Osteocyte (in vitro differentiated cells): ENCODE results near the gene CACNA2D1. TPM values are rescaled to one million over a fixed set of nuclear protein-coding genes. Genes with fewer than 3 reads are reported as not detected.
A peak's percentile ranks its signal among the peaks of the same experiment; 100 is the strongest.

Source experiments
- DNase-seq: peaks from one replicate; pipeline ENCODE4 v3.0.0; 2021; ENCODE audit warnings: mixed read lengths; ENCODE audit not compliant: unreplicated experiment; ENCODE audit errors: extremely low spot score
- H3K27ac Mint-ChIP-seq: one replicate; pipeline ENCODE4 v1.8.0; 2021; ENCODE audit warnings: mild to moderate bottlenecking, mixed read lengths; ENCODE audit not compliant: unreplicated experiment
- H3K27me3 Mint-ChIP-seq: one replicate; pipeline ENCODE4 v1.8.0; 2021; ENCODE audit warnings: mixed read lengths; ENCODE audit not compliant: unreplicated experiment
- H3K36me3 Mint-ChIP-seq: one replicate; pipeline ENCODE4 v1.8.0; 2021; ENCODE audit warnings: mixed read lengths; ENCODE audit not compliant: unreplicated experiment
- H3K4me1 Mint-ChIP-seq: one replicate; pipeline ENCODE4 v1.8.0; 2021; ENCODE audit warnings: mixed read lengths; ENCODE audit not compliant: unreplicated experiment
- H3K4me3 Mint-ChIP-seq: one replicate; pipeline ENCODE4 v1.8.0; 2021; ENCODE audit warnings: mild to moderate bottlenecking, moderate library complexity, mixed read lengths; ENCODE audit not compliant: unreplicated experiment
- H3K9me3 Mint-ChIP-seq: one replicate; pipeline ENCODE4 v1.8.0; 2021; ENCODE audit warnings: mixed read lengths; ENCODE audit not compliant: unreplicated experiment
- CTCF ChIP-seq: fragments of 200-600 bp; sonication (generic); IDR thresholded peaks from 2 replicates; pipeline ENCODE4 v1.5.0; 2021; ENCODE audit warnings: antibody characterized with exemption, mild to moderate bottlenecking, moderate library complexity
- long read RNA-seq: library from polyadenylated mRNA; unstranded; transcript quantifications from one replicate; pipeline ENCODE4 v2.0.0, GENCODE V29; 2021
- total RNA-seq: library from RNA; stranded (reverse); gene quantifications from 2 replicates; pipeline ENCODE4 v1.2.1, GENCODE V29; 2021

CACNA2D1 gene
- total RNA-seq = 24.3 and 25.2 TPM in 2 replicates
- long read RNA-seq, partial matches to known transcripts = 8 of 19 reads
- long read RNA-seq, other reads (novel, unspliced or antisense) = 11 of 19 reads

GRCh38 chr7:82443547-82444219 is at the start of gene CACNA2D1:
TSS of gene CACNA2D1 (minus strand) at chr7:82443777.
- Mint-ChIP-seq H3K27me3 (no peaks in the 10 kb centered on the region), H3K4me1 (peaks cover 22% of the 10 kb centered on the region), H3K36me3 (peaks cover 3% of the 10 kb centered on the region), H3K9me3 (no peaks in the 10 kb centered on the region), H3K27ac (peak within 1 kb of the TSS; percentile 77), H3K4me3 (peak within 1 kb of the TSS; percentile 85)
- no peak for TF ChIP-seq CTCF
- DNase-seq = peak; percentile 90

GRCh38 chr7:82481499-82482097 is 38.0 kb upstream of the CACNA2D1 start:
- Mint-ChIP-seq H3K27ac (no peak overlapping the region), H3K36me3 (no peaks in the 10 kb centered on the region), H3K4me3 (no peak overlapping the region), H3K27me3 (peaks cover 3% of the 10 kb centered on the region), H3K9me3 (peaks cover 2% of the 10 kb centered on the region), H3K4me1 (no peaks in the 10 kb centered on the region)
- no peak for DNase-seq
- peak; percentile 77 for TF ChIP-seq CTCF

GRCh38 chr7:82477733-82478515 is 34.3 kb upstream of the CACNA2D1 start:
- Mint-ChIP-seq H3K4me1 (no peaks in the 10 kb centered on the region), H3K9me3 (no peaks in the 10 kb centered on the region), H3K27ac (no peak overlapping the region), H3K36me3 (no peaks in the 10 kb centered on the region), H3K4me3 (no peak overlapping the region), H3K27me3 (peaks cover 3% of the 10 kb centered on the region)
- TF ChIP-seq CTCF = no peak
- no peak for DNase-seq

GRCh38 chr7:82472966-82473365 is 29.4 kb upstream of the CACNA2D1 start:
- H3K4me1 Mint-ChIP-seq = no peaks in the 10 kb centered on the region
- H3K27me3 Mint-ChIP-seq = peaks cover 3% of the 10 kb centered on the region
- H3K27ac Mint-ChIP-seq = no peak overlapping the region
- no peak for DNase-seq
- no peak overlapping the region for H3K4me3 Mint-ChIP-seq
- no peak for TF ChIP-seq CTCF
- no peaks in the 10 kb centered on the region for H3K36me3 Mint-ChIP-seq
- no peaks in the 10 kb centered on the region for H3K9me3 Mint-ChIP-seq
